Measurements from ENCODE around the gene PCDH9. TPM values are rescaled to one million over a fixed set of nuclear protein-coding genes. Genes with fewer than 3 reads are reported as not detected.

PCDH9 gene
- polyA plus RNA-seq (2012; ENCODE audit: insufficient read depth, insufficient read length): 3.6 TPM

GRCh38 chr13:67229481-67230403 lies at the start of gene PCDH9:
Gene PCDH9, minus strand, starts transcription at chr13:67230336. Its CDS starts 1,896 bp downstream, at chr13:67228440.
- peak within 1 kb of the TSS; percentile 88 for H3K4me3 ChIP-seq (ENCODE audit: low read length)
- no peak for DNase-seq (ENCODE audit: low read depth, low spot score)

GRCh38 chr13:67278235-67278634 lies 48.1 kb upstream of the PCDH9 start:
- no peak for DNase-seq (ENCODE audit: low read depth, low spot score)
- no peak overlapping the region for H3K4me3 ChIP-seq (ENCODE audit: low read length)

- H3K4me3 ChIP-seq (ENCODE audit: low read length): no peak overlapping the region
- no peak for DNase-seq (ENCODE audit: low read depth, low spot score)
Measured at GRCh38 chr13:67277581-67277980, 47.4 kb upstream of the PCDH9 start.

- peak overlapping the region; percentile 0 for H3K4me3 ChIP-seq (ENCODE audit: low read length)
- peak; percentile 97 for DNase-seq (ENCODE audit: low read depth, low spot score)
Measured at GRCh38 chr13:67275351-67275960, 45.3 kb upstream of the PCDH9 start.

GRCh38 chr13:67273001-67273400 lies 42.9 kb upstream of the PCDH9 start:
- H3K4me3 ChIP-seq (ENCODE audit: low read length): no peak overlapping the region
- DNase-seq (ENCODE audit: low read depth, low spot score): no peak

- no peak overlapping the region for H3K4me3 ChIP-seq (ENCODE audit: low read length)
- DNase-seq (ENCODE audit: low read depth, low spot score): no peak
Measured at GRCh38 chr13:67267136-67267535, 37.0 kb upstream of the PCDH9 start.

GRCh38 chr13:67259208-67259607 lies 29.1 kb upstream of the PCDH9 start:
- H3K4me3 ChIP-seq (ENCODE audit: low read length): no peak overlapping the region
- DNase-seq (ENCODE audit: low read depth, low spot score): no peak

- H3K4me3 ChIP-seq (ENCODE audit: low read length): no peak overlapping the region
- no peak for DNase-seq (ENCODE audit: low read depth, low spot score)
Measured at GRCh38 chr13:67258482-67258881, 28.3 kb upstream of the PCDH9 start.

- no peak overlapping the region for H3K4me3 ChIP-seq (ENCODE audit: low read length)
- DNase-seq (ENCODE audit: low read depth, low spot score): no peak
Measured at GRCh38 chr13:67238861-67239260, 8.7 kb upstream of the PCDH9 start.

- no peak overlapping the region for H3K4me3 ChIP-seq (ENCODE audit: low read length)
- DNase-seq (ENCODE audit: low read depth, low spot score): peak; percentile 61
Measured at GRCh38 chr13:67238277-67238859, 8.2 kb upstream of the PCDH9 start.

- H3K4me3 ChIP-seq (ENCODE audit: low read length): no peak overlapping the region
- DNase-seq (ENCODE audit: low read depth, low spot score): no peak
Measured at GRCh38 chr13:67235265-67235664, 5.1 kb upstream of the PCDH9 start.

- DNase-seq (ENCODE audit: low read depth, low spot score): no peak
- no peak overlapping the region for H3K4me3 ChIP-seq (ENCODE audit: low read length)
Measured at GRCh38 chr13:67232384-67232783, 2.2 kb upstream of the PCDH9 start.

GRCh38 chr13:67231289-67232000 lies 1.3 kb upstream of the PCDH9 start:
- peak overlapping the region; percentile 88 for H3K4me3 ChIP-seq (ENCODE audit: low read length)
- DNase-seq (ENCODE audit: low read depth, low spot score): no peak

- peak overlapping the region; percentile 88 for H3K4me3 ChIP-seq (ENCODE audit: low read length)
- DNase-seq (ENCODE audit: low read depth, low spot score): peak; percentile 94
Measured at GRCh38 chr13:67230404-67231288, 510 bp upstream of the PCDH9 start.

- no peak for DNase-seq (ENCODE audit: low read depth, low spot score)
- no peak overlapping the region for H3K4me3 ChIP-seq (ENCODE audit: low read length)
Measured at GRCh38 chr13:67228916-67229315, 1.2 kb downstream of the PCDH9 start.

- DNase-seq (ENCODE audit: low read depth, low spot score): no peak
- no peak overlapping the region for H3K4me3 ChIP-seq (ENCODE audit: low read length)
Measured at GRCh38 chr13:67228031-67228430, 2.1 kb downstream of the PCDH9 start.

GRCh38 chr13:67227131-67227983 lies 2.8 kb downstream of the PCDH9 start:
- no peak overlapping the region for H3K4me3 ChIP-seq (ENCODE audit: low read length)
- DNase-seq (ENCODE audit: low read depth, low spot score): no peak

- H3K4me3 ChIP-seq (ENCODE audit: low read length): no peak overlapping the region
- DNase-seq (ENCODE audit: low read depth, low spot score): no peak
Measured at GRCh38 chr13:67226696-67227095, 3.4 kb downstream of the PCDH9 start.

Data from Jurkat, Clone E6-1 (cell line).